Caco-2 (cell line): Measurements from ENCODE around the gene DHH. TPM values are rescaled to one million over a fixed set of nuclear protein-coding genes. Genes with fewer than 3 reads are reported as not detected.

Source experiments
- BruUV-seq: library from RNA; stranded (reverse); fragments of 400-500 nt; replicated peaks from 2 replicates; lab custom pipeline; 2021; lab: Mats Ljungman, UMichigan
- CTCF ChIA-PET: fragments of 300-600 bp; sonication (Branson Sonifier 250); formaldehyde crosslinking; loops from one replicate; lab custom pipeline; 2022; ENCODE audit warnings: antibody characterized with exemption; lab: Charles Lee
- POLR2A ChIA-PET: fragments of 300-600 bp; sonication (Branson Sonifier 250); formaldehyde crosslinking; loops from one replicate; lab custom pipeline; 2022; ENCODE audit warnings: antibody characterized with exemption; lab: Charles Lee
- DNase-seq, 2 experiments: peaks; one replicate each; pipeline versions ENCODE4 v3.0.0 to v3.0.0-alpha.2; 2020 to 2022
- H3K27me3 ChIP-seq: replicated peaks from 2 replicates; pipeline ENCODE4 v1.6.0; 2011; ENCODE audit warnings: low read length; ENCODE audit not compliant: control insufficient read depth, insufficient read depth
- H3K36me3 ChIP-seq: 2 replicates; pipeline ENCODE4 v1.5.1; 2011; ENCODE audit warnings: low read length; ENCODE audit not compliant: control insufficient read depth, insufficient read depth
- H3K4me1 ChIP-seq: fragments of 250-450 bp; sonication (Bioruptor Pico); 2 replicates; pipeline ENCODE4 v1.5.1; 2020; ENCODE audit warnings: mild to moderate bottlenecking
- H3K4me3 ChIP-seq: 2 replicates; pipeline ENCODE4 v1.5.1; 2011; ENCODE audit warnings: low read depth, mild to moderate bottlenecking, control low read depth, low read length
- H3K9me3 ChIP-seq: fragments of 250-450 bp; sonication (Bioruptor Pico); 2 replicates; pipeline ENCODE4 v1.5.1; 2020; ENCODE audit warnings: mild to moderate bottlenecking, moderate library complexity
- H3K27ac Mint-ChIP-seq: one replicate; pipeline ENCODE4 v1.8.0; 2022; ENCODE audit warnings: mixed read lengths; ENCODE audit not compliant: unreplicated experiment
- H3K27me3 Mint-ChIP-seq: one replicate; pipeline ENCODE4 v1.8.0; 2022; ENCODE audit warnings: mixed read lengths; ENCODE audit not compliant: insufficient read depth, unreplicated experiment
- H3K36me3 Mint-ChIP-seq: one replicate; pipeline ENCODE4 v1.8.0; 2022; ENCODE audit warnings: mild to moderate bottlenecking, mixed read lengths; ENCODE audit not compliant: insufficient read depth, unreplicated experiment
- H3K4me1 Mint-ChIP-seq: one replicate; pipeline ENCODE4 v1.8.0; 2022; ENCODE audit warnings: low read depth, mixed read lengths; ENCODE audit not compliant: unreplicated experiment
- H3K4me3 Mint-ChIP-seq: one replicate; pipeline ENCODE4 v1.8.0; 2022; ENCODE audit warnings: mild to moderate bottlenecking, moderate library complexity, mixed read lengths; ENCODE audit not compliant: unreplicated experiment
- H3K9me3 Mint-ChIP-seq: one replicate; pipeline ENCODE4 v1.8.0; 2022; ENCODE audit warnings: mixed read lengths; ENCODE audit not compliant: unreplicated experiment
- intact Hi-C: fragments of 100-400 bp; cut with micrococcal nuclease; formaldehyde crosslinking; loops from one replicate; pipeline ENCODE4 v1.10.0; 2022; ENCODE audit not compliant: unreplicated experiment
- total RNA-seq: library from RNA; stranded (reverse); gene quantifications from 2 replicates; pipeline ENCODE4 v1.2.3, GENCODE V29; 2022
- TF ChIP-seq, protein P1 (sequence below), 2 experiments: fragments of 200-600 bp in 1 of 2; IDR thresholded peaks; 1 replicate in 1 of 2; 2 replicates in 1 of 2; pipeline versions ENCODE4 v1.5.1 to v1.8.0; 2011 to 2022; ENCODE audit warnings: antibody characterized with exemption in 1 of 2, control low read depth in 1 of 2, inconsistent platforms in 1 of 2, low read depth in 1 of 2, low read length in 1 of 2, mild to moderate bottlenecking in 1 of 2, moderate library complexity in 1 of 2; ENCODE audit not compliant: insufficient read depth in 1 of 2, severe bottlenecking in 1 of 2, unreplicated experiment in 1 of 2

DHH gene
- total RNA-seq, 1 experiment from 2014 or later, result 0.16 TPM

DNA sequence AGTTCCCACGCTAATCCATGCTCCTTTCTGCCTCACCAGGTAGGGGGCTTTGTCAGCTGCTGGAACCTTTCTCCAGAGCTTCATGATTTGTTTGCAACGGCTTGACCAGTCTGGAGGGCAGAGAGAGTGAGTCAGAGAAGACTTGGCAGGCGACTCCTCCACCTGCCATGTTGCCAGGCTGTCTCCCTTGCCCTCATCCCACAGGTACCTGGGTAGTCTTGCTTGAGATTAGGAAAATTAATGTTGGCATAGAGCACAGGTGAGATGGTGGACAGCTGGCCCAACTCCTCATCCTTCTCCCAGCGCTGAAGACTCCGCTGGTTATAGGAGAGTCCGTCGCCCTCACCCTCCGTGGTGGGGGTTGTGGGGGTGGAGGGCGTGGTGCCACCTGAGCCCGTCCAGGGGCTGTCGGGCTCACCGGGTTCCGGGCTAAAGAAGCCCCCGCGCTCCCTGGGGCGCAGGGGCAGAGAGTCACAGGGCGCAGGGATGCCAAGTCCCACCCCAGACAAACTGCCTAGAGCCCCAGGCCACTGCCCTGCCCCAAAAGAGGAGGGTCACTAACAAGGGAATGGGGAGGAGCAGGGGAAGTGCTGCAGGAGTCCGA, 52.6 kb downstream of the DHH start:
- CTCF ChIA-PET, result no interaction called here
- no peaks in the 10 kb centered on the region for H3K27me3 ChIP-seq
- intact Hi-C loops, result no loop called here
- no TSS peak for BruUV-seq
- H3K4me3 ChIP-seq, result no peak overlapping the region
- H3K9me3 Mint-ChIP-seq, result no peaks in the 10 kb centered on the region
- no peak overlapping the region for H3K27ac Mint-ChIP-seq
- POLR2A ChIA-PET, result interaction anchor here (0.5 kb wide), 1 partner anchor 281 kb away, joined by 4 read pairs; the partner anchor contains the start of gene TROAP
- H3K27me3 Mint-ChIP-seq, result no peaks in the 10 kb centered on the region
- no peaks in the 10 kb centered on the region for H3K4me1 ChIP-seq
- DNase-seq, result no peak
- H3K4me1 Mint-ChIP-seq, result no peaks in the 10 kb centered on the region
- H3K4me3 Mint-ChIP-seq, result no peak overlapping the region
- TF ChIP-seq, protein P1, sequence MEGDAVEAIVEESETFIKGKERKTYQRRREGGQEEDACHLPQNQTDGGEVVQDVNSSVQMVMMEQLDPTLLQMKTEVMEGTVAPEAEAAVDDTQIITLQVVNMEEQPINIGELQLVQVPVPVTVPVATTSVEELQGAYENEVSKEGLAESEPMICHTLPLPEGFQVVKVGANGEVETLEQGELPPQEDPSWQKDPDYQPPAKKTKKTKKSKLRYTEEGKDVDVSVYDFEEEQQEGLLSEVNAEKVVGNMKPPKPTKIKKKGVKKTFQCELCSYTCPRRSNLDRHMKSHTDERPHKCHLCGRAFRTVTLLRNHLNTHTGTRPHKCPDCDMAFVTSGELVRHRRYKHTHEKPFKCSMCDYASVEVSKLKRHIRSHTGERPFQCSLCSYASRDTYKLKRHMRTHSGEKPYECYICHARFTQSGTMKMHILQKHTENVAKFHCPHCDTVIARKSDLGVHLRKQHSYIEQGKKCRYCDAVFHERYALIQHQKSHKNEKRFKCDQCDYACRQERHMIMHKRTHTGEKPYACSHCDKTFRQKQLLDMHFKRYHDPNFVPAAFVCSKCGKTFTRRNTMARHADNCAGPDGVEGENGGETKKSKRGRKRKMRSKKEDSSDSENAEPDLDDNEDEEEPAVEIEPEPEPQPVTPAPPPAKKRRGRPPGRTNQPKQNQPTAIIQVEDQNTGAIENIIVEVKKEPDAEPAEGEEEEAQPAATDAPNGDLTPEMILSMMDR (IDR thresholded peaks at IDR 0.05; ENCODE audit: insufficient read depth in 1 of 2, low read depth in 1 of 2, low read length in 1 of 2, severe bottlenecking in 1 of 2, unreplicated experiment in 1 of 2), result no peak
- no peaks in the 10 kb centered on the region for H3K9me3 ChIP-seq
- H3K36me3 Mint-ChIP-seq, result peaks cover 96% of the 10 kb centered on the region
- peaks cover 13% of the 10 kb centered on the region for H3K36me3 ChIP-seq

DNA sequence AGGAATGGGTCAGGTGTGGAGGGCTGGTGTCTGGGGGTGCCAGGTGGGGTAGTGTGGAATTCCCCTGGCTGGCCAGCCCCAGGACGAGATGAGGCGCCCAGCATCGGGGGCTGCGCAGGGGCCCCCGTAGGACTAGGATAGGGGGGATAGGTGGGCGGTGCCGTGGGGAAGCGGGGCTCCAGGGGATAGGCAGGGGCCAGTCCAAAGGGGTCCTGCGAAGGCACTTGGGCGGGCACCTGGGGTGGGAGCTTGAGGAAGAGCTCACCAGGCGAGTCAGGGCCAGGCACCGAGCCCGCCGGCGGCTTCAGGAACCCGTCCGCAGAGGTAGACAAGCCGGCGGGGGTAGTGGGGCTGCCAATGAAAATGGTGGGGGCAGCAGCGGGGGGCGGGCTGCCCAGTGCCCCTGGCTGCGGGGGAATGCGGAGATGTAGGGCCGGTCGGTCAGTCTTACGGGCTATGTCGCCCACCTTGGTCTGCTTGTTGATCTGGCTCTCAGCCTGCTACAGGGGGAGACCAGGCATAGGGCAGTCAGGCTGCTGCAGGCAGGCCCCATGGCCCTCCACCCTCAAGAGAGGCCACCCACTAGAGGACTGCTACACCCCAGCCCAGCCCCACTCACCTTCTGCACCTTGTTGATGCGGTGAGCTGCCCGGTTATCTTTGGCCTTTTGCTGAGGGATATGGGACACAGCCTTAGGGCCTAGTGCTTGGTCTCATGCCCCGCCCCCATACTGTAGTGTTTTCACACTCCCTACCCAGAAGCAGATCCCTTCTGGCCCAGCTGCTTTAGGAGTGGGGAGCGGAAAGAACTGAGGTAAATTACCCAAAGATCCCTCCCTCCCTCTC, 53.3 kb downstream of the DHH start:
- no TSS peak for BruUV-seq
- intact Hi-C loops, result no loop called here

DNA sequence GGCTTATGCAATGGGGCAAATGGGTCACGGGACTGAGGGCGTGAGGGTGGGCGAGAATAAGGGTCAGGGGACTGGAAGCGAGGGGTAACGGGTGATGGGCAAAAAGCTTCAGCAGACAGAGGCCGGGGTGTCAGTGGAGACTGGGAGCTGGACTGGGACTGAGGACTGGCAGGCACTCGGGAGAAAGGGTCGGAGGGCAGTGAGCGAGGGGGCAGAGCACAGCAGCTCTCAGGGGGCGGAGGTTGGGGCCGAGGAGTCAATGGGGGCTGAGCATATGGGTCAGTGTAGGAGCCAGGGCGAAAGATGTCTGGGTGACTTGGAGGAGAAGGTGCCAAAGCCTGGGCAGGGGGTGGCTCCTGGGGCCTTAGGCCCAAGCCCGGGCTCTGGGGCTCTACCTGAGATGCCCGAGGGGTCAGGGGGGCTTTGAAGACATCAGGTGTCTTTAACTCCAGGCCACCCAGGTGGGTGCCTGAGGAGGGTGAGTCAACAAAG, 54.2 kb downstream of the DHH start:
- Mint-ChIP-seq H3K9me3 (no peaks in the 10 kb centered on the region), H3K36me3 (peaks cover 92% of the 10 kb centered on the region), H3K4me1 (no peaks in the 10 kb centered on the region), H3K4me3 (no peak overlapping the region), H3K27me3 (no peaks in the 10 kb centered on the region), H3K27ac (no peak overlapping the region)
- H3K27me3 ChIP-seq, result no peaks in the 10 kb centered on the region
- no TSS peak for BruUV-seq
- peaks cover 11% of the 10 kb centered on the region for H3K36me3 ChIP-seq
- TF ChIP-seq, protein P1 (IDR thresholded peaks at IDR 0.05; ENCODE audit: insufficient read depth in 1 of 2, low read depth in 1 of 2, low read length in 1 of 2, severe bottlenecking in 1 of 2, unreplicated experiment in 1 of 2), result no peak
- ChIA-PET CTCF (interaction anchor here (0.6 kb wide), 1 partner anchor 121 kb away, joined by 7 read pairs; no protein-coding TSS in a partner anchor), POLR2A (no interaction called here)
- DNase-seq, result no peak
- no peak overlapping the region for H3K4me3 ChIP-seq
- H3K4me1 ChIP-seq, result no peaks in the 10 kb centered on the region
- intact Hi-C loops, result no loop called here
- H3K9me3 ChIP-seq, result no peaks in the 10 kb centered on the region

More for the DNA sequence above, 53.3 kb downstream of the DHH start:
- POLR2A ChIA-PET, result interaction anchor here (0.5 kb wide), 1 partner anchor 282 kb away, joined by 4 read pairs; the partner anchor contains the start of gene TROAP
- no peak overlapping the region for H3K4me3 Mint-ChIP-seq
- Histone ChIP-seq H3K36me3 (peaks cover 11% of the 10 kb centered on the region), H3K4me3 (no peak overlapping the region), H3K4me1 (no peaks in the 10 kb centered on the region), H3K9me3 (no peaks in the 10 kb centered on the region), H3K27me3 (no peaks in the 10 kb centered on the region)
- CTCF ChIA-PET, result no interaction called here
- H3K4me1 Mint-ChIP-seq, result no peaks in the 10 kb centered on the region
- DNase-seq, result no peak
- peaks cover 96% of the 10 kb centered on the region for H3K36me3 Mint-ChIP-seq
- H3K27me3 Mint-ChIP-seq, result no peaks in the 10 kb centered on the region
- TF ChIP-seq, protein P1 (IDR thresholded peaks at IDR 0.05; ENCODE audit: insufficient read depth in 1 of 2, low read depth in 1 of 2, low read length in 1 of 2, severe bottlenecking in 1 of 2, unreplicated experiment in 1 of 2), result no peak
- H3K27ac Mint-ChIP-seq, result no peak overlapping the region
- no peaks in the 10 kb centered on the region for H3K9me3 Mint-ChIP-seq
